HG02840 (cell line): ENCODE measurements around the gene NIT2.
"Not testable (repeated sequence)": the region's sequence is repeated elsewhere in the genome, so short reads cannot be mapped to it uniquely, and the experiment has no call there.

ENCODE experiments used
- ATAC-seq: cut with Tn5 transposase; IDR thresholded peaks from one replicate; pipeline ENCODE4 v1.9.1; 2021; ENCODE audit warnings: mild to moderate bottlenecking, moderate library complexity, moderate number of reproducible peaks; ENCODE audit not compliant: unreplicated experiment, low FRiP score

NIT2 gene

DNA sequence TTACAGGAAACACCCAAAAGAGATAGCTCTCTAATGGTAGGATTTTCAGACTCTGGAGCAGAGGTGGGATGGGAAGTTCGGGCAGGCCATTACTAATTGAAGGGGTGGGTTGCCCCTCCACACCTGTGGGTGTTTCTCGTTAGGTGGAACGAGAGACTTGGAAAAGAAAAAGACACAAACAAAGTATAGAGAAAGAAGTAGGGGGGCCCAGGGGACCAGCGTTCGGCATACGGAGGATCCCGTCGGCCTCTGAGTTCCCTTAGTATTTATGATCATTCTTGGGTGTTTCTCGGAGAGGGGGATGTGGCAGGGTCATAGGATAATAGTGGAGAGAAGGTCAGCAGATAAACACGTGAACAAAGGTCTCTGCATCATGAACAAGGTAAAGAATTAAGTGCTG, 1.7 kb downstream of the NIT2 start:
- ATAC-seq = not testable (repeated sequence)

DNA sequence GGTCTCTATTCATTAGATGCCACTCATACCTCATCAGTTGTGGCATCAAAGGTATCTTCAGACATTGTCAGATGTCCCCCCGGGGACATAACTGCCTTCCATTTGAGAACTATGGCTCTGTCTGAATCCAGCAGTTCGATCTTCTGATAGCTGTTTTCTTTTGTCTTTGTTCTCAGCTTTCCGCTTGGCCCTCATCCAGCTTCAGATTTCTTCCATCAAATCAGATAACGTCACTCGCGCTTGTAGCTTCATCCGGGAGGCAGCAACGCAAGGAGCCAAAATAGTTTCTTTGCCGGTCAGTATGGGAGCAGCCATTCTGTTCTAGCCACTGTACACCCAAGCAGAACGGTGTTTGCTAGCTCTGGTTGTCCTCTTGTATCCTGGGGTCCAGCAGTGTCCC, 4.4 kb downstream of the NIT2 start:
- ATAC-seq = no peak

DNA sequence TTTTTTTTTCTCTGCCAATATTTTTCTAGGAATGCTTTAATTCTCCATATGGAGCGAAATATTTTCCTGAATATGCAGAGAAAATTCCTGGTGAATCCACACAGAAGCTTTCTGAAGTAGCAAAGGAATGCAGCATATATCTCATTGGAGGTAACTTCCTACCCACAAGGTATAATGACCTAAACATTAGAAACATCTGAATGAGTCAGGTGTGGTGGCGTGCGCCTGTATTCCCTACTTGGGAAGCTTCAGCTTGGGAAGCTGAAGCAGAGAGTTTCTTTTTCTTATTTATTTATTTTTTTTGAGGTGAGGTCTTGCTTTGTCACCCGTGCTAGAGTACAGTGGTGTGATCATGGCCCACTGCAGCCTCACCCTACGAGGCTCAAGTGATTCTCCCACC, 5.2 kb downstream of the NIT2 start:
- ATAC-seq = no peak

DNA sequence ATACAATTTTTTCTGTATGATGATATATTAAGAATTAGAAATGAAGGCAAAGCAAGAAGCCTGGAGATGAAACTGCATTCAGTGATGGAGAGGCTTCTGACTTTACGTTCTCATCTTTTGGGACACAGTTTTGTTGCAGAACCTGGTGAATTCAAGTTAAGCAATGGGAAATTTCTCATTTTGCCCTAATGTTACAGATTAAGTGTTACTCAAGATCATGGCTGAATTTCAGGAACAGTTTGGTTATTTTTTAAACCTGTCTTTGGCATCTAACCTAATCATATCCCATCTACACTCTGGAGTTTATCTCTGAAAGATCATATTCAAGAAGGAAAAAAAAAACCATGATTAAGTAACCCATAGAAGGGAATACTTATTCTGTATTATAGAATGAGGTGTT, 6.0 kb downstream of the NIT2 start:
- no peak for ATAC-seq

DNA sequence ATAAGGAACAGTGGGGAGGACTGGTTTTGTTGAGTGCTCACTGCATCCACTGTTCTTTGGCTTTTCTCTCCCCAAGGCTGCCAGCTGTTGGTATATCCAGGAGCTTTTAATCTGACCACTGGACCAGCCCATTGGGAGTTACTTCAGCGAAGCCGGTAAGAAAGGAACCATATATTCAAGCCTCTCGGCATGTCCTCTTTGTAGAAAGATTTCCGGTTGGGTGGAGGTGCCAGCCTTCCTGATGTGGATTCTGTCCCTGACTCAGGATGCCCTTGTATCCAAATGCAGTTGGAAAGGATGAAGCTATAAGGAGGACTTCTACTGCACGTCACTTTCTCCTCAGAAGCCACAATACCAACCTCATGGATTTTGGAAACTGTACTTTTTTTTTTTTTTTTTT, 14.2 kb downstream of the NIT2 start:
- ATAC-seq = no peak

DNA sequence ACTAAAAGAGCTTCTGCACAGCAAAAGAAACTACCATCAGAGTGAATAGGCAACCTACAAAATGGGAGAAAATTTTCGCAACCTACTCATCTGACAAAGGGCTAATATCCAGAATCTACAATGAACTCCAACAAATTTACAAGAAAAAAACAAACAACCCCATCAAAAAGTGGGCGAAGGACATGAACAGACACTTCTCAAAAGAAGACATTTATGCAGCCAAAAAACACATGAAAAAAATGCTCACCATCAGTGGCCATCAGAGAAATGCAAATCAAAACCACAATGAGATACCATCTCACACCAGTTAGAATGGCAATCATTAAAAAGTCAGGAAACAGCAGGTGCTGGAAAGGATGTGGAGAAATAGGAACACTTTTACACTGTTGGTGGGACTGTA, 17.2 kb downstream of the NIT2 start:
- not testable (repeated sequence) for ATAC-seq

DNA sequence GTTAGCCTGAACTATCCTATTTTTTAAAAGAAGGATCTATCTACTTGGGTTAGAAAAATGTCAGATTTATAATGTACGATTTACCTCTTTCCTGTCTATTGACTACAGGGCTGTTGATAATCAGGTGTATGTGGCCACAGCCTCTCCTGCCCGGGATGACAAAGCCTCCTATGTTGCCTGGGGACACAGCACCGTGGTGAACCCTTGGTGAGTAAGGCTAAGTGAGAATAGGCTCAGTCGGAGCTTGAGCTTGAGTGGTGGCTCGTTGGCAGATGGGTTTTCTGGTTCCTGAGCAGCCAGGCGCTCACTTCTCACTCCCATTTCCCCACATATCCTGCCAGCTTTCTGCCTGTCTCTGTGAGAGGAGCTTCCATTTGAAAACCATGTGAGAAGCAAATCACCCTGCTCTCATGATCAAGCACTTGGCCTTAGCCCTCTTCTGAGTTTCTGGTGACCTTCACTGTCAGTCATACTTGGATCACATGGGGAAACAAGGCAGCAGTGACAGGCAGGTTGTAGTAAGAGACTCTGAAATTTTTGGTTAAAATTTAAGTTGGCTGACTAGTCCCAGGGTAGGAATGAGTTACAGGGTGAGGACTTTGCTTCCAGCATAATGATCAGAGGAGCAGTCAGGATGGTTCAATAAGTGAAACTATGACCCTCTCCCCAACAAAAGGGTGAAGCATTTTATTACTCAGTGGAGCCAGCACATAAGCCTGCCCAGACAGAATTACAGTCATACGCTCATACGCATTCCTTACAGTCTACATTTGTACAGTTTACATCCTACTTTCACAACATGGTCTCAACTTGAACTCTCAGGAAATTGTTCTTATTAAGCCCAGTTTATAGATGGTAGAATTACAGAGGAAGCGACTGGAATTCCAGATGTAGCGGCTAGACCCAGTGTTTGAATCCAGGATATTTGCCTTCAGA, 18.0 kb downstream of the NIT2 start:
- ATAC-seq = no peak

DNA sequence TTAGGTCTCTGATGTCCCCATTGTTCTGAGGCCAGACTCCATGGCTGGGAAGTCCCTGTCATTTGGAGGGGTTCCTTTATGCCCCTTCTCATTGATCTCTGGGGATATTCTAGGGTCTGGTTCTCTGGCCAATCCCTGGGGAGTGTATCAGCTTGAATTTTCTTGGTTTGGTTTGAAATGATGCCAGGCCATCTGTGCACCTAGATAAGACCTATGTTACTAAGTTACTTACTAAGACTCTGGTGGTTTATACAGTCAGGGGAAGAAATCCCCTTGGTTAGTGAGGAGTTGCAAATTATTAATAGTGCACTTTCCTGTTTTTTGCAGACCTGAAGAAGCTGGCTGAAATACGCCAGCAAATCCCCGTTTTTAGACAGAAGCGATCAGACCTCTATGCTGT, 20.3 kb downstream of the NIT2 start:
- ATAC-seq = no peak

DNA sequence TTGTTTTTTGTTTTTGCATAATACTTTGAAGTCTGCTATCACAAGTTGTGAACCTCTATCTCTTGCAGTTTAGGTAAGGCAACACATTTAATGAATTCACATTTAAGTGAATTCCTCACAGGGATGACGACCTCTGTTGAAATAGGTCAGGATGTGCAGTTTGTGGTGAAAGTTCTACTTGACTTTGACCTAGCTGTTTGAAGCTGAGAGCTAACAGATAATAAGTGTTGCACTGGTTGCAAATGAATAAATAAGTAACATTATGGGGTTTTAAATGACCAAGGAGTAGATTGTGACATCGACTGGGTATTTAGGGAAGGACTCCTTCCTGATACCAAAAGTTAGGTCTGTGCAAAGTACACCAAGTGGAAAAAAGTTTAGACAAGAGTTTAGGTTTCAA, 23.9 kb downstream of the NIT2 start:
- no peak for ATAC-seq

DNA sequence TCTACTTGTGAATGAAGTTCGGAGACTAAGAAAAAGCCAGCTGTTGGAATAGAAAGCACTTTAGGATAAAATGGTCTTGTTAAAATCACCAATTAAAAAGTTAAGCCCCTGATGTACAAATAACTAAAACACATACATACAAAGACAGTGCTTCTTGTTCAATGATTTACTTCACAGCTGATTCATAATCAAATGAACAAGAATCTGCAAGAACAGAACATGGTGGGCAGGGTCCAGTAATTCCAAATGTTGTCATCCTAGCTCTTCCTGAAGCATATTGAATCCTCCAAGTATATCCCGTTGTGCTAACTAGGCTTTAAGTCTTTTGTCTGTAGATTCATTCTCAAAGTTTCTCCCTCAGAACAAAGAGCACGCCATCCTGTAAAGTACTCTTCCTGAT, 24.5 kb downstream of the NIT2 start:
- no peak for ATAC-seq

DNA sequence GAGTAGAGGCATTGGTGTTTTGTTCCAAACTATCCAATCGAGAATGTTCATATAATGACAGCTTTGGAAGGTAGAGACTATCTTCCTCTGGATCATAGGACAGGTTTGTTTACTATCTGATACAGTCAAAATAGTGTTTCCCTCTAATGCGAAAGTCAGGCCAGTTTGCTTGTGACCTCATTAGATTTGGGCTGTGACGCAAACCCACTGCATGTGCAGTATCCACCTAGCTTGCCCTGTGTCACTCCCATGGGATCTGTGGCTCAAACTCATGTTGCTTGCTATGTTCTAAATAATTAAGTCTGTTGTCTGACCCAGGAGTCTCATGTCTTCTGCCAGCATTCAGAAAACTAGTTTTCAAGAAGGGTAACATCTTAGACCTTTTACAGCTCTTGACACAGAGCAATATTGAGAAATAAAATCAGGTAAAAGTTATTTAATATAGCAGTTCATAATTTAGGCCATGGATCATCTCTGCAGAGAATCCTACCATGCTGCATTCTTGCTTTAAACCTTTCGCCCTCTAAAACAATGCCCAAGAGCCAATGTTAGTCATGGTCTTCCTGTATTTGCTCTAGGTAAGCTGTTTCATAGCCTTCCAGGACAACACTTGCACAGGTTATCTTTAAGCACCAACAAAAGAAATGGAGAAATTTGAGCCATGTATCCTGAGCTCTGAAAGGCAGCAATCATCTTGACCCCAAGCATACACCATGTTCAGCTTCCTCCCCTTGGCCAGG, 26.4 kb downstream of the NIT2 start:
- ATAC-seq = no peak

DNA sequence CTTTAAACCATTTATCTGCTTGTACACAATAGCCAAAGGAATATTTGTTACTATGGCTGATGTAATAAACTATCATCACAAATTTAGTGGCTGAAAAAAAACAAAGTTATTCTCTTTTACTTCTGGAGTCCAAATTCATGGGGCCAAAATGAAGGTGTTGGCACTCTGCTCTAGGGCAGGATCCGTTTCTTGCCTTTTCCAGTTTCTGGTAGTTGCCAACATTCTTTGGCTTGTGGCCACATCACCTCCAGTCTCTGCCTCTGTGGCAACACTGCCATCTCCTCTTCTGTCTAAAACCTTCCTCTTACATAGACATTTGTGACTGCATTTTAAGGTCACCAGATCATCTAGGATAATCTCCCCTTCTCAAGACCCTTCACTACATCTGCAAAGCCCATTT, 27.3 kb downstream of the NIT2 start:
- ATAC-seq = no peak

DNA sequence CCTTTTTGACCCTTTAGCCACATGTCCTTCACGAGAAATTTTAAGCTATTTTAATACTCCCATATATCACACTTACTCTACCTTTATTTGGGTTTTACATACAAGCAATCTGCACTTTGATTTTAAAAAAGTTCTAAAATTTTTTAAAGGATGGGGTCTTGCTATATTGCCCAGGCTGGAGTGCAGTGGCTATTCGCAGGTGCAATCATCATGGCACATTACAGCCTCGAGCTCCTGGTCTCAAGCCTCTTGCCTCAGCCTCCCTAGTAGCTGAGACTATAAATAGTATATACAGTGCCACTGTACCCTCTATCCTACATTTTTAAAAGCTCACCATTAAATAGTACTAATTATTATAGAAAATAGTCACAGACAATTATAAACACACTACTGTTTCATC, 29.9 kb downstream of the NIT2 start:
- no peak for ATAC-seq

DNA sequence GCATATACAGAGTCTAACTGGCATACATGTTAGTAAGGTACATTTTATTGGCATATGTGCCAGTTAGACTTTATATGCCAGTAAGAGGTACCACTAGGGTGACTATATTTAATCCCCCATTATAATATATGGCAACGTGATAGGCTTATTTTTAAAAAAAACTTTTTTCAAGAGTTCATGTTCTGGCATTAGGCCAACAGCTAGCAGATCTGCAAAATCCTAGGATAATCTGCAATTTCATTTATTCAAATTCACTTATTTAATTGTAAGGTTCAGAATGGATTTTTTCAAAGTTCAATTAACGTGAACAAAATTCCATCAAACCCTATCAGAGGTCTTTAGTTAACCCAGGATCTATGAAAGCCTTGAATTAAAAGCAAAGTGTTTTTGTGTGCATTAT, 31.9 kb downstream of the NIT2 start:
- no peak for ATAC-seq

DNA sequence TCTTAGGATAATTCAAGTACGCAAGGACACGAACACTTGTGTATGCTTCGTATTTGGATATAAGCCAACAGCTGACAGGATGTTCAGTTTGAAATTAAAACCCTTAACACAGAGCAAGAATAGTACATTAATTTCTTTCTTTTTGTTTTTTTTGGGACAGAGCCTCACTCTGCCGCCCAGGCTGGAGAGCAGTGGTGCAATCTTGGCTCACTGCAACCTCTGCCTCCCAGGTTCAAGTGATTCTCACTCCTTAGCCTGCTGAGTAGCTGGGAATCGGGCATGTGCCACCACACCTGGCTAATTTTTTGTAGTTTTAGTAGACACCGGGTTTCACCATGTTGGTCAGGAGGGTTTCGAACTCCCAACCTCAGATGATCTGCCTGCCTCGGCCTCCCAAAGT, 33.9 kb downstream of the NIT2 start:
- no peak for ATAC-seq

DNA sequence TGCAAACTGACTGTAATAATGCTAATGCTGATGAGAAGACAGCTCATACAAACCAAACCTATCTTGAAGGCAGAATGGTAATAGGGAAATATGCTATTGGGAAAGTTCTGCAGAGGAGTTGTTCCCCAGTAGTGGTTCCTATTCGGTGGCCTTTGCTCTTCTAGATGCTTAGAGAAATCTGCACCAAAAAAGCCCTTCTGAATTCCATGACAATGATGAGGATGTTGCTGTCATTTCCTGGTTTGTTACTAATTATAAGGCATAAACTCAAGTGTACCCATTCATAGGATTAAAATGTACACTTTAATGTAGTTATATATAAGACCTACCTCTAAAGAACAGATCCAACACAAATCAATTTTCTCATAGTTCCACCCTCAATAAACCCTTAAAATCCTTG, 36.2 kb downstream of the NIT2 start:
- no peak for ATAC-seq

DNA sequence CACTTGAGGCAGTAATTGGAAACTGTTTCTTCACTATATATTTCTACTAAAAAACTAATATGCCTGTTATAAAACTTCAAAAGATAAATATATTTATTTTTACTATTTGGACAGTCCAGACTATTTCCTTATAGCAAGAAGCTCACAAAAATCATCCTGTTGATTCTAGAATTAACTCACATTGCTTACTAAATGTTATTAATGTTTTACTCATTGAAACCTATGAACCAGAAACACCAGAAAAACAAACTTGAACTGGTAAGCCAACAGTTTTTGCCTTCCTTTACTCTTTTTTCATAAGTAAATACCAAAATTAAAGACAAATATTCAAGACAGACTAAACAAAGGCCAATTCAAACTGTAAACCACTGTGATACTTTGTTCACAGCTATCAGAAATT, 40.0 kb downstream of the NIT2 start:
- no peak for ATAC-seq

DNA sequence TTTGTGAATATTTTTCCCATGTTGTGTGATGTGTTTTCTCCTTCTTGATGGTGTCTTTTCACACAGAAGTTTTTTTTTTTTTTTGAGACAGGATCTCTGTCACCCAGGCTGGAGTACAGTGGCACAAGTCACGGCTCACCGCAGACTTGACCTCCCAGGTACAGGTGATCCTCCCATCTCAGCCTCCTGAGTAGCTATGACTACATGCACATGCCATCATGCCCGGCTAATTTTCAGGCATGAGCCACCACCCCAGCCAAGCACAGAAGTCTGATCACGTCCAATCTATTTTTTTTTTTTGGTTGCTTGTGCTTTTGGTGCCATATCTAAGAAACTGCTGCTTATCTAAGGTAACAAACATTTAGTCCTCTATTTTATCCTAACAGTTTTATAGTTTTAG, 41.7 kb downstream of the NIT2 start:
- ATAC-seq = no peak

DNA sequence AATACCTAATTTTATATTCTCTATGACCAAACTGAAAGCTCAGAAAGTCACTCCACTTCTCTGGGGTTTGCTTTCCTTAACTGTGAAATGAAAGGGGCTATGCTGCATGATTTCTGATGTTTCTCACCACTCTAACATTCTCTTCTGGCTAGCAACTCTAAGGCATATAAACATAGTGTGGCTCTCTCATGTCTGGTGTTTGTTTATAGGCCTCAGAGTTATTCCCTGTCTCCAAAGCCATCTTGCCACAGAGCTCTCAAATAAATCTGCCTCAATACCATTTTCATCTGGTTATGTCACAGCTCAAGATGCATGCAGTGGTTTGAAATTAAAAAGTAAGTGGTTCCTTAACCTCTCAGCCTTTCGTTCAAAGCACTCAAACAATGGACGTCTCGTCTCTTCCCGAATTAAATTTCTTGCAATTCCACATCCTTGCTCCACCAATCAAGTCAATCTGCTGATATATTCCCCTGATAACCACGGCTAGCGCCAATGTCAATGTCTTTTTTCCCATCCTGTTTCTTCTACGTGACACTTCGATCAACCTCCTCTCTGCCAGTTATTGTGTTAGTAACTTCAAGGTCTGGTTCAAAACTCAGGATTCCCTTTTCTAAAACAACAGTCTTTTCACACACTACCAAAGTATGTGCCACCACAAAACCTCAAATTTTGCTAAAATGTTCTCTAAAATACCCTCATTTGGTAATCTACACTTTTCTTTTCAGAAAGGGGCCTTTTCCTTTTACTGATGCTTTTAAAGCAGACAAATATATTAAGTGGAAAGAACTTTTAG, 50.4 kb downstream of the NIT2 start:
- ATAC-seq = no peak

DNA sequence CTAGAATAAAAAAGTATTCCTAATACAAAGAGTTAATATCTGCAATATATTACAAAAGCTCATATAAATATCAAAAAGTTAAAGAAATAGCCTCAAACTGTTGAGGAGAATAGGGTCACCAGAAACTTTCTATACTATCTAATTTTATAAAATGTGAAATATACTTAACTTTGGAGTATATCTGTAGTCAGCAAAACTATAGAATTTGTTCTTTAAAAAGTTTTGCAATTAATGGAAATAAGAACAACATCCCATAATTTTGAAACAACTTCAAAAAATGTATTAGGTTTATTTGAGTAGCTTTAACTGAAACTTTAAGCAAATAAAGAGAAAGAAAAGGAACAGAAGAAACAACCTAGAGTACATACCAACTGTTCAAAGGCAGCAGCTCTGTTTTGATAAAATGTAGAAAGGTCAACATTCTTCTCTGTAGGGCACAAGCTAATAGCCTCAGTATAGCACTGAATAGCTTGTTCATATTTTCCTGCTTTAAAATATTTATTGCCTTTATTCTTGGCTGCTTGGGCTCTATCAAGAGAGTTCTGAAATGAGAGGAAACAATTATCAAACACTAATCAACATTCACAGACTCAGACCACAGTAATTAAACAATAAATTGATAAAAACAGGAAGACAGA, 52.0 kb downstream of the NIT2 start:
- ATAC-seq = no peak

DNA sequence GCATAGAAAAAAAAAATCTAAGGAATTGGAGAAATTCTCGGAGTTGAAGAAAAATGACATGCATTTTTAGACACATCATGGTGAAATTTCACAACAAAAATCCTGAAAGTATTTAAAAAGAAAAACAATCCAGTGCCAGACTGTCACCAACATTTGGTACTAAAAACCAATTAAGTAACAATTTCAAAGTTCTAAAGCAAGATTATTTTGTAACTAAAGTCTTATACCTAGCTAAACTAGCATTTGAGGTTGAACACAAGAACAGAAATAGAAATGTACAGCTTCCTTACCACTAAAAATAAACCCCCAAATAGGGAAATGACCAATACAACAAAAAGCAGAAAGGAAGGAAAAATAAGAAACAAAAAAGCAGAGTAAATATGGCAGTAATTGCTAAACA, 54.5 kb downstream of the NIT2 start:
- no peak for ATAC-seq
